Trophoblast cell (in vitro differentiated cells and primary cell): ENCODE measurements around the gene TMX1.
A peak's percentile ranks its signal among the peaks of the same experiment; 100 is the strongest.

ENCODE experiments used
- DNase-seq, 2 donors: peaks; one replicate each; pipeline ENCODE4 v3.0.0-alpha.2; 2016
- H2AFZ ChIP-seq: 2 replicates; pipeline ENCODE4 v1.6.1; 2013; ENCODE audit warnings: low read length, moderate library complexity, mild to moderate bottlenecking; ENCODE audit not compliant: insufficient read depth, poor library complexity
- H2AK5ac ChIP-seq: 2 replicates; pipeline ENCODE4 v1.6.1; 2013; ENCODE audit warnings: mild to moderate bottlenecking, low read length
- H2BK120ac ChIP-seq: 2 replicates; pipeline ENCODE4 v1.6.1; 2013; ENCODE audit warnings: low read length, mild to moderate bottlenecking, moderate library complexity; ENCODE audit not compliant: insufficient read depth, poor library complexity
- H2BK12ac ChIP-seq: 2 replicates; pipeline ENCODE4 v1.6.1; 2013; ENCODE audit warnings: mild to moderate bottlenecking, low read length, moderate library complexity
- H2BK5ac ChIP-seq: 2 replicates; pipeline ENCODE4 v1.6.1; 2013; ENCODE audit warnings: low read length, low read depth, moderate library complexity, mild to moderate bottlenecking; ENCODE audit not compliant: poor library complexity
- H3K14ac ChIP-seq: 2 replicates; pipeline ENCODE4 v1.6.1; 2013; ENCODE audit warnings: mild to moderate bottlenecking, low read length
- H3K18ac ChIP-seq: 2 replicates; pipeline ENCODE4 v1.6.1; 2013; ENCODE audit warnings: mild to moderate bottlenecking, low read length
- H3K23ac ChIP-seq: 2 replicates; pipeline ENCODE4 v1.6.1; 2013; ENCODE audit warnings: low read length
- H3K27ac ChIP-seq: 2 replicates; pipeline ENCODE4 v1.5.1; 2013; ENCODE audit warnings: low read depth, mild to moderate bottlenecking, inconsistent platforms, low read length, moderate library complexity
- H3K27me3 ChIP-seq: 2 replicates; pipeline ENCODE4 v1.6.1; 2013; ENCODE audit warnings: inconsistent platforms, mild to moderate bottlenecking, low read length, moderate library complexity; ENCODE audit not compliant: insufficient read depth
- H3K36me3 ChIP-seq, 2 experiments: 1 replicate in 1 of 2; 2 replicates in 1 of 2; pipeline ENCODE4 v1.6.1; 2013; ENCODE audit warnings: low read length in 2 of 2, mild to moderate bottlenecking in 2 of 2, moderate library complexity in 1 of 2; ENCODE audit not compliant: insufficient read depth in 2 of 2, control insufficient read depth in 1 of 2
- H3K4ac ChIP-seq: 2 replicates; pipeline ENCODE4 v1.6.1; 2013; ENCODE audit warnings: low read depth, mild to moderate bottlenecking, low read length, moderate library complexity
- H3K4me1 ChIP-seq, 2 experiments: 1 replicate in 1 of 2; 2 replicates in 1 of 2; pipeline ENCODE4 v1.6.1; 2013; ENCODE audit warnings: low read length in 2 of 2, mild to moderate bottlenecking in 2 of 2, moderate library complexity in 1 of 2; ENCODE audit not compliant: insufficient read depth in 2 of 2, control insufficient read depth in 1 of 2
- H3K4me2 ChIP-seq: 2 replicates; pipeline ENCODE4 v1.6.1; 2013; ENCODE audit warnings: inconsistent platforms, mild to moderate bottlenecking, low read length, moderate library complexity
- H3K4me3 ChIP-seq: 2 replicates; pipeline ENCODE4 v1.5.1; 2013; ENCODE audit warnings: mild to moderate bottlenecking, low read depth, low read length, inconsistent platforms
- H3K79me1 ChIP-seq: one replicate; pipeline ENCODE4 v1.6.1; 2013; ENCODE audit warnings: low read length
- H3K79me2 ChIP-seq: 2 replicates; pipeline ENCODE4 v1.6.1; 2013; ENCODE audit warnings: low read length, mild to moderate bottlenecking; ENCODE audit not compliant: control insufficient read depth, insufficient read depth, poor library complexity
- H3K9ac ChIP-seq: 2 replicates; pipeline ENCODE4 v1.6.1; 2013; ENCODE audit warnings: mild to moderate bottlenecking, low read length
- H3K9me3 ChIP-seq: 2 replicates; pipeline ENCODE4 v1.6.1; 2013; ENCODE audit warnings: low read depth, mild to moderate bottlenecking, control low read depth, inconsistent platforms, low read length; ENCODE audit not compliant: insufficient read depth
- H4K12ac ChIP-seq: 2 replicates; pipeline ENCODE4 v1.6.1; 2013; ENCODE audit warnings: low read depth, mild to moderate bottlenecking, low read length, moderate library complexity
- H4K8ac ChIP-seq: 2 replicates; pipeline ENCODE4 v1.6.1; 2013; ENCODE audit warnings: low read depth, mild to moderate bottlenecking, low read length, moderate library complexity
- H4K91ac ChIP-seq: one replicate; pipeline ENCODE4 v1.6.1; 2013; ENCODE audit warnings: low read depth, mild to moderate bottlenecking, low read length, moderate library complexity
- WGBS: extraction: QIAGEN DNeasy Blood & Tissue Kit; methylation state at CpG from one replicate; pipeline ENCODE4 v1.1.7; 2013; ENCODE audit warnings: missing lambda C conversion rate; ENCODE audit not compliant: insufficient read length, insufficient coverage; ENCODE audit errors: extremely low coverage; 5-methylcytosine and 5-hydroxymethylcytosine counted together

TMX1 gene

DNA sequence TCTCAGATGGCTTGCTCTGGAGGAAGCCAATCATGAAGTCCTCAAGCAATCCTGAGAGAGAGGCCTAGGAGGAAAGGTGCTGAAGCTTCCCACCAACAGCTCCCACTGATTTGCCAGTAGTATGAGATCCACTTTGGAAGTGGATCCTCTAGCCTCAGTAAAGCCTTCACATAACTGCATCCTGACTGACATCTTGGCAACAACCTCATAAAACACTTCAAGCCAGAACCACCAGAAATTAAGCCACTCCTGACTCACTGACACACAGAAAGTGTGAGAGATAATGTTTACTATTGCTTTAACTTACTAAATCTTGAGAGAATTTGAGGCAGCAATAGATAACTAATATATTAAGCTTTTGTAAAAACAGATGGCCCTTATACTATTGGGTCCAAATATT, 11.7 kb upstream of the TMX1 start:
- Histone ChIP-seq H3K79me1 (no peaks in the 10 kb centered on the region), H3K27me3 (no peaks in the 10 kb centered on the region), H4K91ac (no peak overlapping the region), H4K12ac (no peak overlapping the region), H3K4me3 (no peak overlapping the region), H2BK12ac (no peak overlapping the region), H3K4me2 (no peak overlapping the region), H3K4ac (no peak overlapping the region), H3K14ac (no peak overlapping the region), H3K9ac (no peak overlapping the region), H3K4me1 (no peaks in the 10 kb centered on the region), H4K8ac (no peak overlapping the region), H2BK120ac (no peak overlapping the region), H2BK5ac (no peak overlapping the region), H2AFZ (no peak overlapping the region), H3K23ac (no peak overlapping the region), H3K27ac (no peak overlapping the region), H3K18ac (no peak overlapping the region), H3K79me2 (no peaks in the 10 kb centered on the region), H3K36me3 (no peaks in the 10 kb centered on the region), H2AK5ac (no peak overlapping the region), H3K9me3 (no peaks in the 10 kb centered on the region)
- no peak for DNase-seq

DNA sequence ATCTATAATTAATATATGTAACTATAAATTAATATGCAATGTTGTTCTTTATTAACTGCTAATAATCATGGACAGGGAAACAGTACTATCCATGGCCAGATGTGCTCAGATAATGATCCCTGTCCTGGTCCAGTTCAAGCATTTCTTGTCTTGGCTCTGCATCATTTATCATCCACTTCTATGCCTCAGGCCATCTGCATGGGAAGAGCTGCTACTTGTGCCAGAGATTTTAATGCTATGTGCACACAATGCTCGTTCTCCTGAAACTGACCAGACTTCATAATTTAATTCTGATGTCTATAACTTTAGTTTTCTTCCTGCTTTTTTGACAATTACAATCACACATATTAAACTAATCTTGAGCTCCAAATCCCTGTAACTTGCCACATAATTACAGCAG, 11.2 kb upstream of the TMX1 start:
- H3K4me1 ChIP-seq, result no peaks in the 10 kb centered on the region
- H3K4ac ChIP-seq, result no peak overlapping the region
- H2AK5ac ChIP-seq, result no peak overlapping the region
- H3K14ac ChIP-seq, result no peak overlapping the region
- no peak overlapping the region for H2BK5ac ChIP-seq
- H2AFZ ChIP-seq, result no peak overlapping the region
- H4K12ac ChIP-seq, result no peak overlapping the region
- no peak overlapping the region for H3K4me2 ChIP-seq
- H3K18ac ChIP-seq, result no peak overlapping the region
- H3K79me1 ChIP-seq, result no peaks in the 10 kb centered on the region
- no peaks in the 10 kb centered on the region for H3K27me3 ChIP-seq
- H3K79me2 ChIP-seq, result no peaks in the 10 kb centered on the region
- H2BK120ac ChIP-seq, result no peak overlapping the region
- H3K9me3 ChIP-seq, result no peaks in the 10 kb centered on the region
- DNase-seq, result no peak
- H2BK12ac ChIP-seq, result no peak overlapping the region
- H3K4me3 ChIP-seq, result no peak overlapping the region
- H3K36me3 ChIP-seq, result no peaks in the 10 kb centered on the region
- H4K91ac ChIP-seq, result no peak overlapping the region
- WGBS, result no CpG with 5 or more reads among the region's 1 CpG
- H3K9ac ChIP-seq, result no peak overlapping the region
- H3K27ac ChIP-seq, result no peak overlapping the region
- H3K23ac ChIP-seq, result no peak overlapping the region
- H4K8ac ChIP-seq, result no peak overlapping the region

DNA sequence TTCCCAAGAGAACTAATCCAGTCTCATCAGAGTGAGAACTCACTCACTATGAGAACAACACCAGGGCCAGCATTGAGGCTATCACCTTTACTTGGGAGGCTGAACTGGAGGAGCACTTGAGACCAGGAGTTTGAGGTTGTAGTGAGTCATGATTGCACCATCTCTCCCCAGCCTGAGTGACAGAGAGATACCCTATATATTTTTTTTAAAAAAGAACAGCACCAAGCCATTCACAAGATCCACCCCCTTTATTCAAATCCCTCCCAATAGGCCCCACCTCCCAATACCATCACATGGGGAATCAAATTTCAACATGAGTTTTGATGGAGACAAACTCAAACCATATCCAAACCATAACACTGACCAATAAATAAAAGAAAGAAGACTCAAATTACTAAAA, 3.7 kb upstream of the TMX1 start:
- Histone ChIP-seq H2AFZ (no peak overlapping the region), H4K12ac (no peak overlapping the region)
- no peak for DNase-seq

DNA sequence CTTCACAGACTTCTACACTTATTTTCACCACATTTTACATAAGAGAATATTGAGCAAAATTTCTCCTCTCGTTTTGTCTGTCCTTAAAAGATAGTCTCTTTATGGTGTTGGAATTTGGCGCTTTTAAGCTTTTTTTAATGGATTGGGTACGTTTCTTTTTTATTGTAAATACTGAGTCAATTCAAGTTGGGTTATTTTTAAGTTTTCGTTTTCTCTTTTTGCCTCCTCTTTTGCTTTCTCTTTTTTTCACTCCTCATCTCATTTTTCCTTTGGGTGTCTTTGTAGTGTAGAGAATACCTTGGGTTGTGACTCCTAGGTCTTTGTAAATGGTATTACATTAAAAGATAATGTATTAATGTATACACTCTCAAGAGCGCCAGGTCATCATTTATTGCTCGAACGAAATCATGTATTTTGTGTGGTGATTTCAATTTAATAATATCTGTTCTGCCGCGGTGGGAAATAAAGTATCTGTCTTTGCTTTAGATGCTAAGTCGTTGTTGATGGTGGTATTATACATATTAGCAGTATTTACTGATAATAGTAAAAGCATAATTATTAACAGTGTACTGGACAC, 845 bp downstream of the TMX1 start:
- no peak overlapping the region for H3K14ac ChIP-seq
- peaks cover 7% of the 10 kb centered on the region for H3K79me2 ChIP-seq
- no peak overlapping the region for H2BK5ac ChIP-seq
- peak overlapping the region; percentile 90 for H3K9ac ChIP-seq
- H3K4me3 ChIP-seq, result peak overlapping the region; percentile 93
- WGBS, result no CpG with 5 or more reads among the region's 10 CpGs
- no peak overlapping the region for H3K27ac ChIP-seq
- no peak overlapping the region for H4K12ac ChIP-seq
- no peaks in the 10 kb centered on the region for H3K36me3 ChIP-seq
- peak overlapping the region; percentile 91 for H4K8ac ChIP-seq
- H3K4ac ChIP-seq, result no peak overlapping the region
- H3K9me3 ChIP-seq, result no peaks in the 10 kb centered on the region
- H2BK120ac ChIP-seq, result no peak overlapping the region
- H3K27me3 ChIP-seq, result no peaks in the 10 kb centered on the region
- DNase-seq, result no peak
- H4K91ac ChIP-seq, result no peak overlapping the region
- peak overlapping the region; percentile 97 for H2AFZ ChIP-seq
- no peak overlapping the region for H3K23ac ChIP-seq
- H3K79me1 ChIP-seq, result peaks cover 4% of the 10 kb centered on the region
- H3K4me2 ChIP-seq, result peak overlapping the region; percentile 86
- no peak overlapping the region for H3K18ac ChIP-seq
- no peak overlapping the region for H2BK12ac ChIP-seq
- H2AK5ac ChIP-seq, result no peak overlapping the region
- H3K4me1 ChIP-seq, result no peaks in the 10 kb centered on the region

More for the DNA sequence above, 3.7 kb upstream of the TMX1 start:
- no peak overlapping the region for H3K27ac ChIP-seq
- H3K36me3 ChIP-seq, result no peaks in the 10 kb centered on the region
- H3K4ac ChIP-seq, result no peak overlapping the region
- no peak overlapping the region for H3K23ac ChIP-seq
- H2AK5ac ChIP-seq, result no peak overlapping the region
- peaks cover 5% of the 10 kb centered on the region for H3K79me2 ChIP-seq
- H3K27me3 ChIP-seq, result no peaks in the 10 kb centered on the region
- no peak overlapping the region for H2BK120ac ChIP-seq
- H4K91ac ChIP-seq, result no peak overlapping the region
- H3K4me2 ChIP-seq, result no peak overlapping the region
- H2BK12ac ChIP-seq, result no peak overlapping the region
- H3K4me3 ChIP-seq, result no peak overlapping the region
- H3K14ac ChIP-seq, result no peak overlapping the region
- no peak overlapping the region for H4K8ac ChIP-seq
- H3K9me3 ChIP-seq, result no peaks in the 10 kb centered on the region
- no peaks in the 10 kb centered on the region for H3K4me1 ChIP-seq
- no peak overlapping the region for H3K18ac ChIP-seq
- H3K9ac ChIP-seq, result no peak overlapping the region
- H3K79me1 ChIP-seq, result peaks cover 4% of the 10 kb centered on the region
- H2BK5ac ChIP-seq, result no peak overlapping the region
